Measurements from ENCODE around the gene CALR.

GRCh38 chr19:12948612-12949362, 10.4 kb downstream of the CALR start:
- TF ChIP-seq CTCF (IDR thresholded peaks at IDR 0.05; ENCODE audit: low read length) = no peak
- no peak for TF ChIP-seq EZH2phosphoT487 (IDR thresholded peaks at IDR 0.05; ENCODE audit: low read length)
